ENCODE measurements around the gene PPDPF. TPM values are rescaled to one million over a fixed set of nuclear protein-coding genes. Genes with fewer than 3 reads are reported as not detected.

Gene PPDPF
- total and polyA plus RNA-seq, 2 donors (not counting 3 experiments of a cell fraction or from before 2014, with no cell fraction given) = 52.2 to 219 TPM

GRCh38 chr20:63472862-63473390 lies 47.6 kb upstream of the PPDPF start:
- Histone ChIP-seq H3K36me3 (ENCODE audit: control insufficient read depth in 2 of 2, extremely low read depth in 1 of 2, insufficient read depth in 2 of 2, low read length in 2 of 2) (no peaks in the 10 kb centered on the region), H3K79me2 (ENCODE audit: control insufficient read depth, insufficient read depth, low read length) (no peaks in the 10 kb centered on the region), H2AFZ (ENCODE audit: low read depth, low read length) (no peak overlapping the region), H3K27me3 (ENCODE audit: control insufficient read depth in 2 of 2, insufficient read depth in 2 of 2, low read length in 2 of 2) (peaks cover 31 to 36% of the 10 kb centered on the region in 2 experiments), H3K9me1 (replicated peaks; ENCODE audit: control insufficient read depth, extremely low read depth, insufficient read depth, low read length) (no peaks in the 10 kb centered on the region), H3K27ac (ENCODE audit: insufficient read depth, low read depth, low read length) (no peak overlapping the region), H3K9me3 (replicated peaks; ENCODE audit: control insufficient read depth, insufficient read depth, low read length) (no peaks in the 10 kb centered on the region), H3K4me3 (replicated peaks in 1 of 3; ENCODE audit: insufficient read depth in 1 of 3, low read depth in 1 of 3, low read length in 3 of 3) (no peak overlapping the region), H3K4me1 (ENCODE audit: control insufficient read depth, extremely low read depth, insufficient read depth, low read length) (no peaks in the 10 kb centered on the region), H3K4me2 (ENCODE audit: insufficient read depth, low read length) (no peak overlapping the region), H3K9ac (replicated peaks; ENCODE audit: extremely low read depth, insufficient read depth, low read length) (no peak overlapping the region), H4K20me1 (replicated peaks; ENCODE audit: control insufficient read depth, extremely low read depth, insufficient read depth, low read length) (no peaks in the 10 kb centered on the region)
- dilution Hi-C loops (cut with MboI; ENCODE audit: extremely low pct_ligation_motif_present, low sequenced_read_pairs) = no loop called here
- TF ChIP-seq POLR2AphosphoS5 (IDR thresholded peaks at IDR 0.05; ENCODE audit: insufficient read depth, low read depth, low read length) (no peak), JUN (IDR thresholded peaks at IDR 0.05; ENCODE audit: borderline replicate concordance, insufficient read depth, insufficient read length, low read depth) (no peak), EZH2 (IDR thresholded peaks at IDR 0.05; ENCODE audit: borderline replicate concordance, low read depth, low read length, severe bottlenecking) (no peak), FOS (IDR thresholded peaks at IDR 0.05; ENCODE audit: borderline replicate concordance, insufficient read depth, low read length) (no peak), GATA2 (IDR thresholded peaks at IDR 0.05; ENCODE audit: insufficient read depth, insufficient read length, low read depth, low read length) (no peak), CTCF (IDR thresholded peaks at IDR 0.05; ENCODE audit: extremely low read depth in 1 of 2, insufficient read depth in 1 of 2, low read depth in 1 of 2, low read length in 2 of 2) (no peak), MYC (IDR thresholded peaks at IDR 0.05; ENCODE audit: low read depth, low read length) (no peak), MAX (IDR thresholded peaks at IDR 0.05; ENCODE audit: insufficient read depth, insufficient read length) (no peak), POLR2A (IDR thresholded peaks at IDR 0.05; ENCODE audit: low read depth, low read length) (no peak)
- intact Hi-C loops (cut with micrococcal nuclease) = no loop called here
- BruUV-seq (replicated peaks) = no TSS peak
- no peak for DNase-seq (ENCODE audit: low read depth, low spot score)
- FAIRE-seq = no peak
- CTCF ChIA-PET = no interaction called here
- POLR2A ChIA-PET = no interaction called here
